Measurements from ENCODE around the gene CCIN. TPM values are rescaled to one million over a fixed set of nuclear protein-coding genes. Genes with fewer than 3 reads are reported as not detected.
"Not testable (repeated sequence)": the region's sequence is repeated elsewhere in the genome, so short reads cannot be mapped to it uniquely, and the experiment has no call there.

CCIN gene
- total and polyA plus RNA-seq, 2 of the 13 experiments (the other 11 are each of a cell fraction or from before 2014, with no cell fraction given), result not detected

DNA sequence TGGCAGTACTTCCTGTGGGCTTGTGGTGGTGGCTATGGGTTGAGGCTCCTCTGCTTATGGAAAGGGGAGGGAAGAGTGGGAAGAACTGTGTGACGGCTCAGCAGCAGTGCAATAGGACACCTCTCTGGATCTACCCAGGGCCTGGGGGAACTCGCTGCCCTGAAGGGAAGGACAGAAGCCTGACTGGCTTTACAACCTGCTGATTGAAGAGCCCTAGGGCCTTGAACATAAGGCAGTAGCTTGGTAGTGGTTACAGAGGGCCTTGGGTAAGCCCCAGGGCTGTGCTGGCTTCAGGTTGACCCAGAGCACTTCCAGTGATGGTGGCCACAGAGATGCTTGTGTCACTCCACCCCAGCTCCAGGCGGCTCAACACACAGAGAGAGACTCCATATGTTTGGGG lies 5.5 kb downstream of the CCIN start:
- no peak overlapping the region for H3K4me3 ChIP-seq (replicated peaks in 1 of 3; ENCODE audit: insufficient read depth in 1 of 3, low read depth in 2 of 3, low read length in 3 of 3)
- no peaks in the 10 kb centered on the region for H3K79me2 ChIP-seq (ENCODE audit: insufficient read depth, low read length)
- no peak overlapping the region for H2AFZ ChIP-seq (ENCODE audit: low read length)
- TF ChIP-seq ARNT (IDR thresholded peaks at IDR 0.05) (no peak), ZBTB37 (CRISPR knock-in tag; IDR thresholded peaks at IDR 0.05) (no peak), SNRNP70 (IDR thresholded peaks at IDR 0.05; ENCODE audit: low read depth, low read length) (no peak), IKZF4 (CRISPR knock-in tag; IDR thresholded peaks at IDR 0.05; ENCODE audit: borderline replicate concordance, low read depth, not compliant biosample characterization) (no peak), TCF7 (IDR thresholded peaks at IDR 0.05; ENCODE audit: low read depth) (no peak), KLF6 (CRISPR knock-in tag; IDR thresholded peaks at IDR 0.05) (no peak), TAF1 (CRISPR knock-in tag; IDR thresholded peaks at IDR 0.05) (no peak), HNRNPL (IDR thresholded peaks at IDR 0.05; ENCODE audit: low read depth, low read length) (no peak), TP53 (CRISPR knock-in tag; conservative IDR thresholded peaks at IDR 0.05) (no peak)
- in situ Hi-C loops (cut with HindIII; ENCODE audit: extremely low pct_ligation_motif_present, low pct_unique_long_range_greater_than_20kb), result no loop called here
- POLR2A ChIA-PET, result no interaction called here
- peaks cover 4 to 29% of the 10 kb centered on the region in 2 experiments; a peak in 4 of 5 replicates for H3K27me3 ChIP-seq (ENCODE audit: control insufficient read depth in 1 of 2, insufficient read depth in 2 of 2, low read length in 2 of 2)
- no peaks in the 10 kb centered on the region for H4K20me1 ChIP-seq (ENCODE audit: insufficient read depth, low read length)
- no peaks in the 10 kb centered on the region for H3K9me3 ChIP-seq (ENCODE audit: low read length)
- no peak overlapping the region for H3K27ac ChIP-seq (ENCODE audit: extremely low read length, insufficient read depth, low read length)
- intact Hi-C loops (cut with micrococcal nuclease; ENCODE audit: unreplicated experiment), result no loop called here
- DNase-seq (ENCODE audit: low spot score) (no peak), ATAC-seq (peak; percentile 65), FAIRE-seq (no peak)
- no peaks in the 10 kb centered on the region for H3K4me1 ChIP-seq (ENCODE audit: insufficient read depth, low read length)
- no peaks in the 10 kb centered on the region for H3K36me3 ChIP-seq (replicated peaks in 1 of 2; ENCODE audit: control insufficient read depth in 1 of 2, insufficient read depth in 2 of 2, low read length in 2 of 2)
- BruUV-seq (replicated peaks), result no TSS peak
- CTCF ChIA-PET (ENCODE audit: low intra/inter-chr PET ratio, low total read pairs), result no interaction called here
- H3K4me2 ChIP-seq (ENCODE audit: low read depth, low read length), result no peak overlapping the region
- no peak overlapping the region for H3K9ac ChIP-seq (ENCODE audit: insufficient read depth, low read depth, low read length)
- WGBS (ENCODE audit: low lambda C conversion rate), result 19% methylated on average over 3 of the region's 3 CpGs

GRCh38 chr9:36175209-36175608 lies 6.0 kb downstream of the CCIN start:
- in situ Hi-C loops (cut with HindIII; ENCODE audit: extremely low pct_ligation_motif_present, low pct_unique_long_range_greater_than_20kb); intact Hi-C loops (cut with micrococcal nuclease; ENCODE audit: unreplicated experiment): not testable (repeated sequence)

GRCh38 chr9:36176496-36176895 lies 7.3 kb downstream of the CCIN start:
- H3K4me3 ChIP-seq (replicated peaks in 1 of 3; ENCODE audit: insufficient read depth in 1 of 3, low read depth in 2 of 3, low read length in 3 of 3); H3K79me2 ChIP-seq (ENCODE audit: insufficient read depth, low read length); H3K4me2 ChIP-seq (ENCODE audit: low read depth, low read length); intact Hi-C loops (cut with micrococcal nuclease; ENCODE audit: unreplicated experiment); H3K4me1 ChIP-seq (ENCODE audit: insufficient read depth, low read length); DNase-seq (ENCODE audit: low spot score); POLR2A ChIA-PET; H2AFZ ChIP-seq (ENCODE audit: low read length); H3K36me3 ChIP-seq (replicated peaks in 1 of 2; ENCODE audit: control insufficient read depth in 1 of 2, insufficient read depth in 2 of 2, low read length in 2 of 2); CTCF ChIA-PET (ENCODE audit: low intra/inter-chr PET ratio, low total read pairs); H3K27ac ChIP-seq (ENCODE audit: extremely low read length, insufficient read depth, low read length); BruUV-seq (replicated peaks); FAIRE-seq; H4K20me1 ChIP-seq (ENCODE audit: insufficient read depth, low read length); ATAC-seq; H3K9ac ChIP-seq (ENCODE audit: insufficient read depth, low read depth, low read length); H3K9me3 ChIP-seq (ENCODE audit: low read length); in situ Hi-C loops (cut with HindIII; ENCODE audit: extremely low pct_ligation_motif_present, low pct_unique_long_range_greater_than_20kb): not testable (repeated sequence)
- H3K27me3 ChIP-seq (ENCODE audit: control insufficient read depth in 1 of 2, insufficient read depth in 2 of 2, low read length in 2 of 2), result peaks cover 0 to 12% of the 10 kb centered on the region in 2 experiments; a peak in 2 of 5 replicates
- 61% methylated on average over 10 of the region's 10 CpGs for WGBS (ENCODE audit: low lambda C conversion rate)

More at GRCh38 chr9:36175209-36175608, 6.0 kb downstream of the CCIN start:
- H3K36me3 ChIP-seq (replicated peaks in 1 of 2; ENCODE audit: control insufficient read depth in 1 of 2, insufficient read depth in 2 of 2, low read length in 2 of 2); DNase-seq (ENCODE audit: low spot score); CTCF ChIA-PET (ENCODE audit: low intra/inter-chr PET ratio, low total read pairs); FAIRE-seq; ATAC-seq; H4K20me1 ChIP-seq (ENCODE audit: insufficient read depth, low read length); BruUV-seq (replicated peaks); H3K9me3 ChIP-seq (ENCODE audit: low read length); H3K79me2 ChIP-seq (ENCODE audit: insufficient read depth, low read length); H3K4me2 ChIP-seq (ENCODE audit: low read depth, low read length); H3K9ac ChIP-seq (ENCODE audit: insufficient read depth, low read depth, low read length); POLR2A ChIA-PET; H2AFZ ChIP-seq (ENCODE audit: low read length); H3K27ac ChIP-seq (ENCODE audit: extremely low read length, insufficient read depth, low read length); H3K4me3 ChIP-seq (replicated peaks in 1 of 3; ENCODE audit: insufficient read depth in 1 of 3, low read depth in 2 of 3, low read length in 3 of 3); H3K4me1 ChIP-seq (ENCODE audit: insufficient read depth, low read length); TF ChIP-seq ATF7 (CRISPR knock-in tag; IDR thresholded peaks at IDR 0.05): not testable (repeated sequence)
- TF ChIP-seq ATF7 (IDR thresholded peaks at IDR 0.05), result 0 out of 2 replicates have a peak, but pooled peaks have one; percentile 50
- WGBS (ENCODE audit: low lambda C conversion rate), result 31% methylated on average over 3 of the region's 3 CpGs
- peaks cover 3 to 25% of the 10 kb centered on the region in 2 experiments; a peak in 4 of 5 replicates for H3K27me3 ChIP-seq (ENCODE audit: control insufficient read depth in 1 of 2, insufficient read depth in 2 of 2, low read length in 2 of 2)

All from HepG2 (cell line).